Prostate gland (tissue), 2 donors: Measurements from ENCODE around the gene MACROH2A2. TPM values are rescaled to one million over a fixed set of nuclear protein-coding genes. Genes with fewer than 3 reads are reported as not detected.

Experiments used
- DNase-seq: peaks from one replicate; pipeline ENCODE4 v3.0.0-alpha.2; 2019; ENCODE audit warnings: low spot score
- H3K27ac ChIP-seq, 2 donors: fragments of 200-600 bp; sonication (generic); 2 replicates each; pipeline ENCODE4 v1.5.1; 2017 to 2019
- H3K27me3 ChIP-seq: fragments of 200-600 bp; sonication (generic); replicated peaks from 2 replicates; pipeline ENCODE4 v1.5.1; 2019; ENCODE audit not compliant: insufficient read depth
- H3K36me3 ChIP-seq, 2 donors: fragments of 200-600 bp; sonication (generic); 1 replicate in 1 of 2; 2 replicates in 1 of 2; pipeline versions ENCODE4 v1.5.1 to v1.8.1; 2017 to 2019
- H3K4me1 ChIP-seq: fragments of 200-600 bp; sonication (generic); replicated peaks from 2 replicates; pipeline ENCODE4 v1.5.1; 2019
- H3K4me3 ChIP-seq, 2 donors: fragments of 200-600 bp; sonication (generic); 2 replicates each; pipeline ENCODE4 v1.5.1; 2017 to 2019
- H3K9me3 ChIP-seq: fragments of 200-600 bp; sonication (generic); 2 replicates; pipeline ENCODE4 v1.5.1; 2017
- POLR2A ChIP-seq: fragments of 450-650 bp; IDR thresholded peaks from one replicate; pipeline ENCODE4 v1.6.1; 2016; ENCODE audit warnings: antibody characterized with exemption, mild to moderate bottlenecking
- POLR2AphosphoS5 ChIP-seq: sonication (generic); formaldehyde crosslinking; IDR thresholded peaks from one replicate; pipeline ENCODE4 v1.6.1; 2017; ENCODE audit warnings: antibody characterized with exemption
- WGBS: methylation state at CpG from one replicate; pipeline ENCODE4 v1.1.5; 2018; 5-methylcytosine and 5-hydroxymethylcytosine counted together
- intact Hi-C: fragments of 100-400 bp; cut with DNase I; formaldehyde crosslinking; loops from one replicate; pipeline ENCODE4 v1.14.2; 2022
- total RNA-seq, 2 donors: library from RNA; depleted of rRNA; stranded (reverse); fragments of >200 nt; gene quantifications; one replicate each; pipeline ENCODE4 v1.1.0, GENCODE V29; 2016
- TF ChIP-seq, protein P1 (sequence below), 4 experiments: fragments of 200-600 bp in 2 of 4; fragments of 450-650 bp in 2 of 4; sonication (generic) in 2 of 4; IDR thresholded peaks; 1 replicate in 3 of 4; 2 replicates in 1 of 4; pipeline ENCODE4 v1.5.1; 2016 to 2019; ENCODE audit warnings: antibody characterized with exemption in 4 of 4, mild to moderate bottlenecking in 2 of 4, moderate library complexity in 2 of 4

Gene MACROH2A2
- total RNA-seq, 2 donors from 2014 or later, result 23.1 to 59.5 TPM

DNA sequence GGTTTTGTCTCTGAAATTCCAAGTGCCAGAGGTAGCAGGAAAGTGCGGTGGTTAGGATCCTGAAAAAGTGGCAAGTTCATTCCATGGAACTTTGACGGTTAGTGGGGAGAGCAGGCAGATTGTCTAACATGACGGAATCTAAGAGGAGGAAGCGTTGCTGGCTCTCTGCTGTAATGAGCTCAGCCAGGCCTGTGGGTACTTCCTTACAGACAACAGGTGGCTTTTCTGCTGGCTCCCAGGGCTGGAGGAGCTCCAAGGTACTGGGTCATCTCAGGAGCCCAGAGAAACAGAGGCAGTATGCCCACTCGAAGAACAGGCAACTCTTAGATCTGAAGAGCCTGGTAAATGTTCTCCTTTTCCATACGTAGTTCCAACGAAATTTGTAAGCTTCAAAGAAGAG, 83.0 kb downstream of the MACROH2A2 start:
- Histone ChIP-seq H3K27me3 (no peaks in the 10 kb centered on the region), H3K9me3 (no peaks in the 10 kb centered on the region), H3K4me3 (no peak overlapping the region), H3K27ac (no peak overlapping the region), H3K36me3 (no peaks in the 10 kb centered on the region), H3K4me1 (no peaks in the 10 kb centered on the region)
- no peak for TF ChIP-seq POLR2A
- no peak for TF ChIP-seq POLR2AphosphoS5
- TF ChIP-seq, protein P1, sequence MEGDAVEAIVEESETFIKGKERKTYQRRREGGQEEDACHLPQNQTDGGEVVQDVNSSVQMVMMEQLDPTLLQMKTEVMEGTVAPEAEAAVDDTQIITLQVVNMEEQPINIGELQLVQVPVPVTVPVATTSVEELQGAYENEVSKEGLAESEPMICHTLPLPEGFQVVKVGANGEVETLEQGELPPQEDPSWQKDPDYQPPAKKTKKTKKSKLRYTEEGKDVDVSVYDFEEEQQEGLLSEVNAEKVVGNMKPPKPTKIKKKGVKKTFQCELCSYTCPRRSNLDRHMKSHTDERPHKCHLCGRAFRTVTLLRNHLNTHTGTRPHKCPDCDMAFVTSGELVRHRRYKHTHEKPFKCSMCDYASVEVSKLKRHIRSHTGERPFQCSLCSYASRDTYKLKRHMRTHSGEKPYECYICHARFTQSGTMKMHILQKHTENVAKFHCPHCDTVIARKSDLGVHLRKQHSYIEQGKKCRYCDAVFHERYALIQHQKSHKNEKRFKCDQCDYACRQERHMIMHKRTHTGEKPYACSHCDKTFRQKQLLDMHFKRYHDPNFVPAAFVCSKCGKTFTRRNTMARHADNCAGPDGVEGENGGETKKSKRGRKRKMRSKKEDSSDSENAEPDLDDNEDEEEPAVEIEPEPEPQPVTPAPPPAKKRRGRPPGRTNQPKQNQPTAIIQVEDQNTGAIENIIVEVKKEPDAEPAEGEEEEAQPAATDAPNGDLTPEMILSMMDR (IDR thresholded peaks at IDR 0.05), result no peak
- 80% methylated on average over 7 of the region's 7 CpGs for WGBS
- no peak for DNase-seq
- intact Hi-C loops, result no loop called here

DNA sequence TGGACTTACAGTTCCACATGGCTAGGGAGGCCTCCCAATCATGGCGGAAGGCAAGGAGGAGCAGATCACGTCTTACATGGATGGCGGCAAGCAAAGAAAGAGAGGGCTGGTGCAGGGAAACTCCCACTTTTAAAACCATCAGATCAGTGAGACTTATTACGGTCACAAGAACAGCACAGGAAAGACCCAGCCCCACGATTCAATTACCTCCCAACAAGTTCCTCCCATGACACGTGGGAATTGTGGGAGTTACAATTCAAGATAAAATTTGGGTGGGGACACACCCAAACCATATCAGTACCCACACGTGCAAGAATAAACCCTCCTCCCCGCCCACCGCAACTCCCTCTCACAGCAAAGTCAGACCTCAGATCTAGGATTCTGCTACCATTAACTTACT, 84.5 kb downstream of the MACROH2A2 start:
- DNase-seq, result no peak
- intact Hi-C loops, result no loop called here

DNA sequence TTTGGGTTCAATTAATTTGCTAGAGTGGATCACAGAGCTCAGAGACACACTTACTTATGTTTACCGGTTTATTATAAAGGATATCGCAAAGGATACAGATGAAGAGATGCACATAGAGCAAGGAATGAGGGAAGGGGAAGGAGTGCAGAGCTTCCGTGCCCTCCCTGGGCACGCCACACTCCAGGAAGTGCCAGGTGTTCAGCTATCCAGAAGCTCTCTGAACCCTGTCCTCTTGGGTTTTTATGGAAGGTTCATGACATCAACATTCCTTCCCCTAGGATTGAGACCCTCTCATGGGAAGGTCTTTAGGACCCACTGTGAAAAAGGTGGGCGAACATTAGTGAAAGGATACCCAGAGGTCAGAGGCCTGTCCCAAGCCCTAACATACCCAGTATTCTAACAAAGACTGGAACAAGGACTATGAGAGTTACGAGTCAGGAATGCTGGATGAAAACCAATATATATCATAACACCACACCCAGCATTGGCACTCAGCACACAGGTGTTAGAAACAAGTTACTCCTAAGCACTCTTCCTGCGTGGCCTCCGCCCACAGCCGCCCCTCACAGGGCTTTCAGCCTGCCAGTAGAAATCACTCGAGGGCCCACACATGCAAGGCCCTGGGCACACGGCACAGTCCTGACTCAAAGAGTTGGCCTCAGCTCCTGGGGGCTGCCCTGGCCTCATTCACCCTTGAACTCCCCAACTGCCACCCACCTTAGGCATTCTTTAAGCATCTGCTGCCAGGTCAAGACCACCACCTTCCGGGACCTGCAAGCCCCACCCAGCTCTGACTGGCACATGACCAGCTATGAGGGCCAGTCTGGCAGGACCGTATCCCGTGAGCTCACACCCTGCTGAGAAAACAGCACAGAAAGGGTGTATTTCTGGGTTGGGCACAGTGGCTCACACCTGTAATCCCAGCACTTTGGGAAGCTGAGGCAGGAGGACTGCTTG, 85.6 kb downstream of the MACROH2A2 start:
- intact Hi-C loops, result no loop called here
- Histone ChIP-seq H3K36me3 (no peaks in the 10 kb centered on the region), H3K4me3 (no peak overlapping the region), H3K9me3 (no peaks in the 10 kb centered on the region), H3K4me1 (no peaks in the 10 kb centered on the region), H3K27me3 (no peaks in the 10 kb centered on the region), H3K27ac (no peak overlapping the region)
- TF ChIP-seq POLR2A (no peak), POLR2AphosphoS5 (no peak)
- TF ChIP-seq, protein P1 (IDR thresholded peaks at IDR 0.05), result no peak
- no peak for DNase-seq
- 89% methylated on average over 10 of the region's 14 CpGs for WGBS

More for the DNA sequence above, 84.5 kb downstream of the MACROH2A2 start:
- Histone ChIP-seq H3K9me3 (no peaks in the 10 kb centered on the region), H3K27ac (no peak overlapping the region), H3K36me3 (no peaks in the 10 kb centered on the region), H3K4me3 (no peak overlapping the region), H3K4me1 (no peaks in the 10 kb centered on the region), H3K27me3 (no peaks in the 10 kb centered on the region)
- TF ChIP-seq POLR2A (no peak), POLR2AphosphoS5 (no peak)
- TF ChIP-seq, protein P1 (IDR thresholded peaks at IDR 0.05), result no peak
- 86% methylated on average over 9 of the region's 9 CpGs for WGBS

DNA sequence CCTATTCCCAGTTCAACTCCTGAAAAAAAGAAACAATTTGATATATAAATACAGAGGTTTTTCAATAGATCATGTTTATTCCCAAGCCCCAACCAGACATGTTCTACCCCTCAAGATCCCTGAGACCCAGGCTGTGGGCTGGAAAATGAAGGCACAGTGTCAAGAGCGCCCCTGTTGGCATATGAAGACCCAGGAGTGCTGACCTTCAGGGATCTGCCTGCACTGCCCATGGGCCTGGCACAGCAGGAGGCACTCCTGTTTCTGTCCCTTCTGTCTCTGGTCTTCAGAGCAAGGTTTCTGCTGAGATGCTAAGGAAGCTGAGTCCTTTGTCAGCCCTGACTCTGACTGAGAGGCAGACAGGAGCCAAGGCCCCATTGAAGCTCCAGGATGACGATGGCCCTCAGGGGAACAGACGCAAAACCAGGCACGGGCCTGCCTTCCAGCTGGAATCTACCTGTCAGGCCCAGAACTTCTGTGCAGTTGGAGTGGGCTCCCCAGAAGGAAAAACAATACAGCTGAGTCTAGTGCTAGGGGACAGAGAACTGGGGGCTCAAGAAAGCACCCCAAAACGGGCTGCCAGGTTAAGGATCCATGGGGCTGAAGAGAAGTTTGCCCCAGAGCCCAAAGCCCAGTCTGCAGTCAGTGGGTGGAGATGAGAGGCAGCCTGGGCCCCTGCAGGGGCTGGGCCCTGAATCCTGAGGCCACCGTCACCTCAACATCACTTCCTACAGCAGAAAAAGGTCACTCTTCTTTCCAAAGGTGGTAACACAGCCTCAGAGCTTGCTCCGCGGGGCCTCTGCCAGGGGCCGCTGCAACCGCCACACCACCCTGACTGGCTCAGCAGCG, 86.7 kb downstream of the MACROH2A2 start:
- intact Hi-C loops, result no loop called here
- DNase-seq, result no peak
- no peaks in the 10 kb centered on the region for H3K9me3 ChIP-seq
- no peaks in the 10 kb centered on the region for H3K36me3 ChIP-seq
- no peak overlapping the region for H3K27ac ChIP-seq
- no peaks in the 10 kb centered on the region for H3K4me1 ChIP-seq
- TF ChIP-seq, protein P1 (IDR thresholded peaks at IDR 0.05), result no peak
- no peaks in the 10 kb centered on the region for H3K27me3 ChIP-seq
- WGBS, result 87% methylated on average over 11 of the region's 11 CpGs
- no peak overlapping the region for H3K4me3 ChIP-seq
